ENCODE measurements around the gene AMOTL2.

AMOTL2 gene

DNA sequence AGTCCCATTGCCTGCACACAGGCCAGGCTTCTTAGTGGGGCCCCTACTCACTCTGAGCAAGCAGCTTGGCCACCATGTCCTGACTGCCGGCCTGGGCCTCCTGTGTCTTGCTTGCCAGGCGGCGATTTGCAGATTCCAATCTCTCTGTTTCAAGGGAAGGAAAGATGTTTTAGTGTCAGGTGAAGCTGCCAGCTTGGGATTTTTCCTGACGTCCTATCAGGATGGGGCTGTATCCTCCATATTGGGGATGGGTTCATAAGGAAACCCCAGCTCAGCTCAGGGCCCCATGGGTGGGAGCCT lies 8.5 kb downstream of the AMOTL2 start:
- DNase-seq = no peak

DNA sequence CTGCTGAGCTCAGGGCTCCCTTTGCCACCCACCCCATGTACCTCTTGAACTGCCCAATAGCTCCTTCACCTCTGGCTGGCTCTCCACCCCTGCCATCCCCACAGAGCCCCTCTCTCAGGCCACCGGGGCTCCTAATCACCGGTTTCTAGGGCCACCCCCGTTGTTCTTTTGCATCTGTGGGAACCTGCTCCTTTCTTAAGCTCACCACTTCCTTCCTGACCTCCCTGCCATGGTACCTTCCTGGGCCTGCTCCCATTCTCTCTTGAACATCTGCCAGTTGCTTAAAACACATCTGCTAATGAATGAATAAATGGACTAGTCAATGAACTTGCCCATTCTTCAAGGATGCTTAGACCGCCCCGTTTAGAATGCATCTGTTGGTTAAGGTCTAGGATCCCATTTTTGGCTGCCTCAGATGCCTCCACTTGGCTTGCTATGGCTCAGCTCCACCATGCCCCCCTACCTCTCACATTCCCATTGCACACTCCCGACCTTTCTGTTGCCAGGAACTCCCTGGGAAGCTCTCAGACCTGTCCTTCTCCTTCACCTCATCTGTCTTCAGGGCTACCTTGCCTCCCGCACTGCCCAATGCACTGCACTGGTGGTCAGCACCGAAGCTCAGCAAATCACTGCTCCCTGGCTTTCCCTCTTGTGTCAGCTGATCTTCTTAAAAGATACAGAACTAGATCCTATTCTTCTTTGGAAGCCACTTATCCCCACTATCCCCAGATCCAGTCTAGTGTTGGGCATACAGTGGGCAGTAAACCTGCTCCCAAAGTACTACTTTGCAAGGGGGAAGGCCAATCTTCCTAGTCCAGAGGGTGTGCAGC lies 9.1 kb downstream of the AMOTL2 start:
- no peak for DNase-seq

DNA sequence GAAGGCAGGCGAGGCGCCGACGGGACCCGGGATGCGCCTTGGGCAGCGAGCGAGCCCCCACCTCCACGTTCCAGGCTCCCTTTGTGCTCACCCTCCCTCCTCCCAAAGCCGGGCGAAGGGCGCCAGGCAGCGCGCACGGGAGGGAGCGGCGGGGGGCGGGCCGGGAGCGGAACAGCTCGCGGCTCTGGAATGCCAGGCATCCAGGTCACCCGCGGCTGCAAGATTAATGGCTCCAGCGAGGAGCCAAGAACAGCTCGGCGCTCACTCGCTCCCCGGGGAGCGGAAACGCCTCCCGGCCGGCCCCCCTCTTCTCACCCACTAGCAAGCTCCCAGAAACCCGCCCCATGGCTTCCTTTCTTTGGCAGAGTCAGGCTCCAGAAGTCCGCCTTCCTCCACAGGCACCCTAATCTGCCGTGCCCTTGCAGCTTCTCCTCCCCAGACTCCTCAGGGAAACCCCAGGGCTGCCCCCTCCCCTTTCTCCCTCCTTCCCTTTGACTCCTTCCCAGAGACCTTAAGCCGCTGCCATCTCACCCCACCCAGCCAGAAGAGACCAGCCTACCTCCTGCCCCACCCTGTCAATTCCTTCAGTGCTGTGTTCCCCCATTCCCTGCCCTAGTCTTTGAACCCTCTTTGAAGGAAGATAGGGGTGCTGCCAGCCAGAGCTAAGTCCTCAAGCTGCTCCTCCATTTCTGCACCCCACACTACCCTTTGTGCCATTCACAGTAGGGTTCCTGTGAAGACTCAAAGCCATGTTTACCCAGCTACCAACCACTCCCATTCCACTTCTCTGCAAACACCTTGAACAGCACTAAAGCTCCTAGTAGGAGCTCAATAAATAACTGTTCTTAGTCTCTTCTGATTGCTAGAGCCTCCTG lies 9.9 kb downstream of the AMOTL2 start:
- no peak for DNase-seq

DNA sequence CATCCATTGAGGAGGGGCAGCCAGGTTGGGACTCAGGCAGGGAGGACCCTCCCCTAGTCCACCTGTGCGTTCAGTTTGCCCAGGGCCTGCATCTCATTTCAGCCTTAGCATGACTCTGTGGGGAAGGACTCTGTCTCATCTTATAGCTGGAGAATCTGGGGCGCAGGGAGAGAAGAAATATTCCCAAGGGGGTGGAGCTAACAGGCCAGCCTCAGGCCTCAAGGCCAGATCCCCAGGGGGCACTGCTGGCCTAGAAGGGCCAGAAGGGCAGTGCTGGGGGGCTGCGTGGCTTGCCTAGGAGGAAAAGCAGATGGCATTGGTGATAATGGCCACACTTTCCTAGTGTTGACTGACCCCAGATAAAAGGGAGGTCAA lies 10.9 kb downstream of the AMOTL2 start:
- no peak for DNase-seq

DNA sequence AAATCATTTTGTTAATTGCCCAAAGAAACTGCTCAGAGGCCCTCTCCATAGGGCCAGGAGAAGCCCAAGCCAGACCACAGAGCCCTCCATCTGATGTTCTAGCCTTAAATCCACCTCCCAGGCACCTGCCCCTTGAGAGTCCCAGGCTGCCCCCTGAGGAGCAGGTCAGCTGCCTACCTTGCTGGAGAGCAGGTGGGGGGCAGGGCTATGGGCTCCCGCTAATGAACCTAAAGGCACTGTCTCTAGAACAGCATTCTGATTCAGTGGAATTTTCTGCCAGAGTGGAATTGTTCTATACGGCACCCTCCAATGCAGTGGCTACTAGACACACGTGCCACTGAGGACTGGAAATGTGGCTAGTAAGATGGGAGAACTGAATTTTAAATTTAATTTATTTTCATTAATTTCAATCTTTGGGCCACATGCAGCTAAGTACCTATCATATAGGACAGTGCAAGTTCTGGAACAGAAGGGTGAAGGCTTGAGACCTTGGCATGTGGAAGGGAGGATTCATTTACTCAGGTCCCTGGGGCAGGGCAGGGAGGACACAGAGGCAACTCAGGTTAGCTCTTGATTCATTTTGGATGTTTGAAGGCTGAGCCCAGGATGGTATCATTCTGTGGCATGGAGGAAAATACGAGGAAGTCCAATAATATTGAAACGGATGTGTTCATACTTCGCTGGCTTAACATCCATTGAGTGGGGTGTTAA lies 11.4 kb downstream of the AMOTL2 start:
- DNase-seq = no peak

DNA sequence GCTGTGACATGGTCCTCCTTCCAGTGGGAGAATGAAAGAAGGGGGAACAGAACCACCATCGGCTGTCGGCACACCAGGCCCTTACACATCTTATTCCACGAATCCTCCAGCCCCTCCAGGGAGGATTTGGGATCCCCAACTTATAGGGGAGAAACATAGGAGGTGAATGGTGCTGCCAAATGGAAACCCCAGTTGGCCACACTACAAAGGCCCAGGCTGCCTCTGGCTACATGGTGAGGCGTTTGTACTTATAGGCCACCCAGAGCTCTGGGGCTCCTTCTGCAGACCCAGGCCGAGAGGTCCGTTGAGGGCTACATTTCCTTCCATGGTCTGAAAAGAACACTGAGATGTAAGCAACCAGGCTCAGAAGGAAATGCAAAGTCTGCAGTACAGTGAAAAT lies 12.0 kb downstream of the AMOTL2 start:
- no peak for DNase-seq

DNA sequence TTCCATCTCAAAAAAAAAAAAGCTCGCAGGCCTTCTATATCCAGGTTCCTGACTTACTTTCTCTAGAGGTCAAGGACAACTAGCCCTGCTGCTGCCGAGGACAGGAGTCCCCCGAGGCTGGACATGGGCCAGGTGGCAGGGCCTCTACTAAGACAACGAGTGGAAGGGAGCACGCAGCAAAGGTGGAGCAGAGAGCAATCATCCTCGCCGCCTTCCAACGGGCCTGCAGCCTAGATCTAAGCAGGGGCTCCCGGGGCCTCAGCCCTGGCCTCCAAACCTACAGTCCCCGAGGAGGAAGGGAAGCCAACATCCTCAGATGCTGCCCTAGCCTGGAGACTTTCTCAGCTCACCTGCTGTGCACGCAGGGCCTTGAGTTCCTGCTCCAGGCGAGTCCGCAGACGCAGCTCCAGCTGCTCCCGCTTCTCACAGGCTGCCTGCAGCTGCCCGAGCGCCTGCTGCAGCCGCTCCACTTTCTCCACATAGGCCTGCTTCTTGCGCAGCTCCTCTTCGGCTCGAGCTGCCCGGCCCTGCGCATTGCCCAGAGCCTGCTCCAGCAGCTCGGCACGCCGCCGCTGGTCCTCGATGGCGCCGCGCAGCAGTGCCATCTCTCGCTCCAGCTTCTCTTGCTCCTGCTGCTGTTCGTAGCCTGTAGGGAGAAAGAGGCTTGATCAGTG lies 12.9 kb downstream of the AMOTL2 start:
- DNase-seq = no peak

DNA sequence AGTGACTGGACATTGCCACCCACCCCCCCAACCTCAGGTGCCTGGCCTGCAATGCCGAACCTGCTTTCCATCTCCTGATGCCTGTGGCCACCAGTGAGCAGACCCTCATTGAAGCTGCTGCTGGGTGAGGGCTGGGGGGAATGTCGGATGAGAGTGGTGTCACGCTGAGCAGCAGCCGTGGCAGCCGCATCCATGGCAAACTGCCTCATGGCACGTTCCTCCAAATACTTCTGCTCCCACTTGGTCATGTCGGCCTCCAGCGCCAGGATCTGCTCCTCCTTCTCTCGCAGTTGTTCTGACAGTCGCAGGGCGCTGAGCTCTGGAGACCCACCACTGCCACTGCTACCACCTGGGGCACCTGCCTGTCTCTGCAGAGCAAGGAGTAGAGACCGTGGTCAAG lies 14.2 kb downstream of the AMOTL2 start:
- no peak for DNase-seq

DNA sequence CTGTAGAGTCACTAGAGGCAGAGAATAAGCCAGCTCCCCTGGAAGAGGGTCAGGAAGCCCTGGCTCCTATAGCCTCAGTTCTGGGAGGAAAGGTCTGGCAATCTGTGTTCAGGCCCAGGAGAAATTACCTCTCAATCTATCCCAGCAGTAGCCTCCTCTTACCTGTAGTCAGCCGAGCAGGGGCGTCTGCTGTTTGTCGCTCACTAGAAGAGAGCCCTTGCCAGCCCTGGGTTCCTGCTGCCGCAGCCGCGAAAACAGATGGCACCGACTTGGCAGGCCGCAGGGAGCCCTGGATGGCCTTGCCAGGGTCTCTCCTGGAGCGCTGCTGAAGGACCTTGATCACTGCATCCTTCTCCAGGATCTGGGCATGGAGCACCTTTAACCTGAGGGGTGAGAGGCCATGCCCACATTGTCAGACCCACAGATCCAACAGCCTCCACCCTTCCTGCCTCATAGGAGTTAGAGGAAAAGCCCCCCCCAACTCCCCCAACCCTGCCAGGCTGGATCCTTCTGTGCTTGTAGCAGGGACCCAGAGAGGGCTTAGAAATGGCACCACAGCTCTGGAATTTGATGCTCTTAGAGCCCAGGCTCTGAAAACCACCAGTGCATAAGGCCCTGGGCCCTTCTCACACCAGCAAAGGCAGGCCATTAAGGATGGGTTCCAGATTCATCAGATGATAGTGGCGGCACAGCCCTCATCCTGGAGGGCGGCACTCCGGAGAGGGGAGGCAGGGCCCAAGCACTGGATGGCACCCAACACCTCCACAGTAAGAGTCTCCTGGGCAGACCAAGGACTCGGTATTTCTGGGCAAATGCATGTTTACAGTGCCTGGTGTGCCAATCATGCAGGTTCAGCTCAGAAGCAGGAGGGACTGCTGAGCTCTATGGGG lies 14.9 kb downstream of the AMOTL2 start:
- no peak for DNase-seq

DNA sequence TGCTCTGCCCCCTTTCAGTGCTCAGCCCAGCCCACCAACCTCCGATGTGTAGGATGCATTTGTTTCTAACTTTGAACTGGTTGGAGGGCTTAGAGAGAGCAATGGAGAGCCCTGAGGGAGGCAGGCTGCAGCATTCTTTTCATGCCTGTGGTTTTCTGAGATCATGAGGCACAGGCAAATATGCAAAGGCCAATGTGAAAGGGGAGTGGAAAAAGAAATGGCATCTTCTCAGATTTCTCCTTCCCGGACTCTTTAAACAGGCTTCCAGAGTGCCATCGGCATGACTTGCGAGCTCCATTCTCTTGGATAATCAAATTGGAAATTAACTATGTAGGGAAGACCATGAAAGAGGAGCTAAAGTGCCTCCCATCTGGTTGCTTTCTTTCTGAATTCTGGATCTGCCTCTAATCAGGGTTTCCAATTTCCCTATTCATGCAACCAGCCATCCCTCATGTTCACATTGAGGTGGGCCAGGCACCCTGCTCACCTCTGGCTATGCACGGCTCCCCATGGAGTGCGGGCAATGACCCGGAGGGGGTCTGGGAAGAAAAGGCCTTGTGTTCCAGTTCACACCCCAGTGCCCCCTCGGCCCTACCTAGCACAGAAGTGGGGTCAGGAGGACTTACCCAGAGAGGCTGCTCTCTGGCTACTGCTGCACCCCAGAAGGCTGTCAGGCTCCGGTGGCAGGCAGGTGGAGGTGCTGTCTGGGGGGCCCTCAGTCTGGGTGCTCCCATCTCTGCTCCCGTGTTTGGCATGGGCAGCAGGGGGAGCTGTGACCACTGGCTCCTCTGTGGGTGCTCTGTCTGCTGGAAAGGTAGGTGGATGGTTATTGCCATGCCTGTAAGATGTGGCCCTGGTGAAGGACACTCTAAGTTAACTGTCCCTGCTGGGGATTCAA lies 16.1 kb downstream of the AMOTL2 start:
- DNase-seq = no peak

DNA sequence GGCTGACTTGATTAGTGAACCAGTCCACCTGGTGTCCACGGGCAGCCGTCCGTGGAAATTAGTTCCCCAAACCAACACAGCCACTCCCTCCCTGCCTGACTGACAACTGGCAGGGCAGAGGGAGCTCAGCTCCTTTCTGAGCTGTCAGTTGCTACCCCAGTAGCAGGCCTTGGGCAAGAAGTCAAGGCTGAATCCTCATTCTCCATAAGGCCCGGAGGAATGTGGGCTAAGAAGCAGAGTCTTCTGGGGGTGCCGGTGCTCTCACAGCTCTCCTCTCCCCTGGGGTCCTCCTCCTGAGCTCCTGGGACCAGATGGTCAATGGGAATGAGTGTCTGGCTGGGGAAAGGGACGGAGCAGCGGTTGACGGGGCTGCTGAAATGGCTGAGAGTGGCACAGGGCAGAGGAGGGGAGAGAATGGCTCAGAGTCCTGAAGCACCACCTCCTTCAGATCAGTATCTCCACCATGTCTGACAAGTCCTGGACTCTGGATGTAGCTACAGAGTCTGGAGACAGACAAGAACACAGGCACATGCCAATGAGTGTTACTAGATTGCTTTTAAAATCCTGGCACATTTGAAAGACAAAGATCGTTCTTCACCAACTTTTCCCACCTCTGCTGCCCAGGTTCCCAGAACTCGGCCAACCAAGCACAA lies 16.9 kb downstream of the AMOTL2 start:
- no peak for DNase-seq

DNA sequence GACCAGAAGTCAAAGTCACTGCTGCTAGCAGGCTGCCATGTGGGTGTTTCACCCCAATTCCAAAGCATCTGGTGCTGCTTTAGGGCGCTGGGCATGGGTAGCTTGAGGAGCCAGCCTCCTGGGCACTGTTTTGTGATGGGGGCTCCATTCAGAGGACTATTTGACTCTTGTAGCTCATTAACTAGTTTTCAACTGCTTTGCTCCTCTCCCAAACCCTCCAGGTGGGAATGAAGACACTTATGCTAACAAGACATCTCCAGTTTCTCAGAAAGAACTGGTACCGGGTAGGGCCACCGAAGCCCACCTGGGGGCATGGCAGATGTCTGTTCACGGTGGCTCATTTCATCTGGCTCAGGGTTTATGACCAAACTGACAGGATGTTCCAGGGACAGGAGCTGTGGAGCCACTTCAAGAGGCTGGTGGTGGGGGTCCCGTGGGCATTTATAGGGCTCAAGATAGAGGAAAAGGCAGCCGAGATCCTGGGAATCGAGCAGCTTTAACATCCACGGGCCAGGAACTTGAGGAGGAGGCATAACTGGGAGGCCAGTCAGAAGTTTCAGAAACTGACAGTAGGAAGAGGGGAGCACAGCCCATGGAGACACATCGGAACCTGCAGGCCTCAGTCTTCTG lies 17.7 kb downstream of the AMOTL2 start:
- DNase-seq = no peak

DNA sequence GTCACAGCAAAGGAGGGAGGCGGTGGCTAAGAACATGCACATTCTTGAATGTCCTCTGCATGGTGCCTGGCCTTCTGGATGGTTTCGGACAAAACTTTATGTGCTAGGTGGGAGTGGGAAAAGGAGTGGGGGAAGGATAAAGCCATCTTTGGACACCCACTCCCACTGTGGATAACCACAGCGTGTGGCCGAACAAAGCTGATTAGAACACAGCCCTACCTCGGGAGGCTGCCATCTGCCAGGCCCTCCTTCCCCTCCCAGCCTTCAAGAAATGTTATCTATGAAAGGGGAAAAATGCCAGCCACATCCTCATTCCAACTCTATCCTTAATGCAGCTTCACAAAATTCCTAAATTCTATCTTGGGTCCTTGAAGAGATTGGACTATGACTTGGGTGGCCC lies 18.8 kb downstream of the AMOTL2 start:
- DNase-seq = no peak

DNA sequence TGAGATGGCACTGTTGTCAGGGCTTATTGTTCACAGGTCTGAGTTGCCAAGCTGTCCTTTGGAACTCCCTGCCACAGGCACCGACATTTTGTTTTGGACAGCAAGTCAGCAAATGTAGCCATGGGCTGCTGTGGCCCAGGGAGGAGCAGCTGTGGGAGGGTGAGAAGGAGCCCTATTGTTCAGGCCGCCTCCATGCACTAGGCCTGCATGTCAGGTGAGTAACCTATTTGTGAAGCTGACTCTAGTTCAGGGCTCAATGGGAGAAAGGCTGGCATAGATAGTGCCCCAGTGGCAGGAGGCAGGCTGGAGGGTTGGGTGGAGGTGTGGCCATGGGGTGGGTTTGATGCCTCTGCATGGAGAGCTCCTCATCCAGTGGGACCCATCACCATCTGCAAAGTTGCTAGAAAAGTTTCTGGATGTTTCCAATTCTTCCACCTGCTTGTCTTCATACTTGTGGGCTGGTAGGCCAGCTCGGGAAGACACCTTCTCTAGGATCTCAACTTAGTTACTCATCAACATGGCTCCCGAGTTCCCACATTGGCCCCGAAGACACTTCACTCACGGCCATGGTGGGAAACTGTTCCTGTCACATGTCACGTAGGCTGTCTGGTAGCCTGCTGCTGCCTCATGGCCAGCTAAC lies 19.5 kb downstream of the AMOTL2 start:
- DNase-seq = no peak

DNA sequence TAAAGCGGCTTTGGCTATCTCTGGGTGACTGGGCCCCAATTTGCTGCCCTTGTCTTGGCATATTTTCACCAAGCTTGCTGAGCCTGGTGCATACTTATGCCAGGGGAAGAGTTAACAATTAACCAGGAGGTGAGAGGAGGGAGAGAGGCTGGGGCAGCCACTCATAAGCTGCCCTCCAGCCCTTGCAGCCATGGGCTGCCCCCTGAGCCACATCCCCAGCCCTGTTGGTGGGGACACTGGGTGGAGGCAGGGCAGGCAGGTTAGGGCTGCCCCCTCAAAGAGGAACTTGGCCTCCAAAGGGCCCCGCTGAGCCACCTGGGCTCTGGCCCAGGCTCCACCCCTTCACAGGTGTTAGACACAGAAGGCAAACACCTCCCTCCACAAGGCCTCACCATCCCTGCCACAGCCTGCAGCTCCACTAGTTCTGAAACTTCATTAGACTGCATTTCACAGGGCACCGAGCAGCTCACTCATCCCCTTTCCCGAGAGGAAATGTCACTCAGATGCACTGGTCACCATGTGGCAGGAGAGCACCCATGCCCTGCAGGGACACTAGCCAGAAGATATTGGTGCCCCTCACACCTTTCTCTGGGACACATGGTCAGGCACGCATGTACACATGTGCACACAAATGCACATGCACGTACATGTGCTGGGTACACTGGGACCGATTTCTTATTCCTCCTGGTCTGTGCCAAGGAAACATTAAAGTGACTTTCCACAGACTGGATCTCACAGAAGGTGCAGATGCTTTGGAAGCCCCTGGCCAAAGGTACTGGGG lies 20.2 kb downstream of the AMOTL2 start:
- no peak for DNase-seq

DNA sequence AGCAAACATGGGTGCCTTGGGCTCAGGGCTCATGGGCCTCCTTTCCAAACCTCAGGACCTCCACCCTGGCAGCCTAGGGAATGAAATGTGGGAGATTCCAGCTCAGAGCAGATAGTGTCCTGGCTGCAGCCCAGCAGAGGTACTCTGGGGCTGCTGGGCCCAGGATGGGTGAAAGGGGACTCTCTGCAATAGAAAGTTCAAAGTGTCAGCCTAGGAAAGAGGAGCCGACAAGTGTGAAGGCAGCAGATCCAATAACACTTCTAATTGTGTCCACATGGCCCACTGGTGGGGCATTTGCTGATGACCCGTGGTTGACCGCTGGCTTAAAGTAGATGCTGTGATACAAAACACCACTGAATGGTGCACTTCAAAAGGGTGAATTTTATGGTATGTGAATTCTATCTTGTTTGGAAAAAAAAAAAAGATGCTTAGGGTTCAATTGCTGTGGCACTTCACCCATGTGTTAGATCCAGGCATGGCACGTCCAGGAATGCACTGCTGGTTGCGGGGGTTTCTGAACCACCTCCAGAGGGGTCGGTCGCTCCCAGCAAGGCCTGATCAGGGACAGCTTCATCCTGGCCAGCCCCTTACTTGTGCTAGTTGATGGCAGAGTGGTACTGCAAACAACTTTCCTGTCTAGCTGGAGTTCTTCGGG lies 20.9 kb downstream of the AMOTL2 start:
- no peak for DNase-seq

DNA sequence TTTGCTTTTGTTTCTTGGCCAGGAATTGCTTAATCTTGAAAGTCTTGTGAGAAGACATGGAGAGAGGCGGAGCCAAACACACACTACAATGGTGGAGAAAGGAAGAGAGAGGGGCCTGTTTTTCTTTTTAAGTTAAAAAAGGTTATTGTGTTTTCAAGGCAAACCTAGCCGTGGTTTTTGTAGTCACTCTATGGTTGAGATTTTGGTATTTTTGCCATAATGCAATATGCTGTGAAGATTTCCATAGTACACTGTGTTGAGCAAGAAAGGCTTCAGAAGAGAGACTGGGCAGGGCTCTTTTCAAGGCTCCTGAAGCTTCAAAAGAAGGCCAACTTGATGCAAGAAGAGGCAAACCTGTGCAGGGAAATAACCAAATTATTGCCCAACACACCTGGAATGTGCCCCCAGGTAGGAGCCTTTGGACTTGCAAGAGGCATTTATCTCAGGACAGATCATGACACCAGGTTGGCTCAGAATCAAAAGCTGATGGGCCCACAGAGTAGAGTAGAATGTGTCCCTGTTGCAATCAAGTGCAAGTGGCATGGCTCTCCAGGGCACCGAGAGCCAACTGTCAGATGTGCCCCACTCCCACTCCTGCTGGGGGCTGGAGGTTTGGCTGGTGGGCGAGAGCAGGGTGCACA lies 22.1 kb downstream of the AMOTL2 start:
- no peak for DNase-seq

DNA sequence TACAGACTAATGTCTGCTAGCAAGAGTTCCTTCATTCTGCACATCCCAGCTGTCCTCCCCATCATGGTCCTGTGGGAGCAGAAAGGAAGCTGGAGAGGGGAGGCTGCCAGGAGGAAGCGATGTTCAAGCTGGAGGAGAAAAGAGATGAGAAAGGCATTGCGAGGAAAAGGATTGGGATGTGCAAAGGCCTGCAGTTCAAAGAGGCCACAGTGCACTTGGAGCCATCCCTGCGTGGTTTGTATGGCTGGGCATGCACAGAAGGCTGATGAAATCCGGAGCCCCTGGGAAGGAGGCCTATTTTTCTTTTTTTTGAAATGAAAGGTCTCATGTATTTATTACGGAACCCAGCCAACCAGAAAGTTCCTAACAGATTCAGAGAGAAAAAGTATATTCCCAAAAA lies 22.8 kb downstream of the AMOTL2 start:
- no peak for DNase-seq

All from effector CD4-positive, alpha-beta T cell (primary cell).